Measurements from ENCODE around the gene JAK2.
"Not testable (repeated sequence)": the region's sequence is repeated elsewhere in the genome, so short reads cannot be mapped to it uniquely, and the experiment has no call there.

The JAK2 gene

DNA sequence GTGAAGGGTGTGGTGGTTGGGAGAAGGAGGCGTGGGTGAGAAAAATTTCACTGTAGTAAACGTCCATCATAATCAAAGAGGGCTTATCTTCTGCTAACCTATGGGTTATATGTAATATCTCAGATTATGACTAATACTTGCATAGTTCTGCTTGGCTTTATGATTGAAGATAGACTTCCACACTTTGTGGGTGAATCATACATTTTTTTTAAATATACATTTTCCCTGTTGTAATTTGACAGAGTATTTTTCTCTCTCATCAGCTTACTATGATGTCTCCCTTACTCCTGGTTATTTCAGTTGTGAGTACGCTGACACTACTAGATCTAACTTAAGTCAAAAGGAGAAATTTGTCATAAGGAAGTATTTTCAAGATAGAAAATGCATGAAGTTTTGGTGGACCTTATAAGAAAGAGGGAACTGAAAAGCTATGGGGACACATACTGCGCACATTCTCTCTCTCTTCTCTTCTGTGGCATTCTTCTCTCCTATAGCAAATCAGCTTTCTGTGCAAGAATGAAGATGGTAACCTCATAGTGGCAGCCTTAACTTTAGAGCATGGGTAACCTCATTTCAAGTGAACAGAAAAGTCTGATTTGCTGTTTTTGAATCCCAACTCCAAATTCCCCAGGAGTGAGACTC, 4.9 kb upstream of the JAK2 start:
- DNase-seq (ENCODE audit: low read depth, low spot score) = no peak

- no peak for DNase-seq (ENCODE audit: low read depth, low spot score)
Measured at GRCh38 chr9:4982721-4983482, 2.2 kb upstream of the JAK2 start.

DNA sequence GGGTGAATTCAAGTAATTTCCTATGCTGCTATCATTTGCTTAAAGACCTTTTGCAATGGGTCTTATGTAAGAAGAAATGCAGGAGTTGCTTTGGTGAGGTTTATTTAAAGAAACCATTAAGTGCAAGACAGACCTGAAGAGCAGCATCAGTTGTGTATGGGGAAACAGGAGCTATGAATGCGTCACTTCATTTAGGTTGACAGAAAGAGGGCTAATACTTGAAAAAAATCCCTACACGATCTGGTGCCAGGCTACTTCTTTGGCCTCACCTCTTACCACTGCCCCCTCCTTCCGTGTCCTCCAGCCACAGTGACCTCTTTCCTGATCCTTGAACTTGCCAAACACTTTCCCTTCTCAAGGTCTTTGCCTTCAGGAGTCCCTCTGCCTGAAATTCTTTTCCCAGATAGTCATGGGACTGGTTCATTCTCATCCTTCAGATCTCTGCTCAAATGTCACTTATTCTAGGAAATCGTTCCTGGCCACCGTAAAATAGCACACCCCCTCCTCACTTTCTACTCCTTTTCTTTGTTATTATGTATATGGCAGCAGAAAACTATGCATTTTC, 1.4 kb upstream of the JAK2 start:
- no peak for DNase-seq (ENCODE audit: low read depth, low spot score)

GRCh38 chr9:4984171-4984620, 876 bp upstream of the JAK2 start:
- no peak for DNase-seq (ENCODE audit: low read depth, low spot score)

- DNase-seq (ENCODE audit: low read depth, low spot score) = no peak
Measured at GRCh38 chr9:4985386-4986266, 554 bp downstream of the JAK2 start.

- no peak for DNase-seq (ENCODE audit: low read depth, low spot score)
Measured at GRCh38 chr9:4986296-4986695, 1.2 kb downstream of the JAK2 start.

GRCh38 chr9:4986783-4987182, 1.7 kb downstream of the JAK2 start:
- no peak for DNase-seq (ENCODE audit: low read depth, low spot score)

DNA sequence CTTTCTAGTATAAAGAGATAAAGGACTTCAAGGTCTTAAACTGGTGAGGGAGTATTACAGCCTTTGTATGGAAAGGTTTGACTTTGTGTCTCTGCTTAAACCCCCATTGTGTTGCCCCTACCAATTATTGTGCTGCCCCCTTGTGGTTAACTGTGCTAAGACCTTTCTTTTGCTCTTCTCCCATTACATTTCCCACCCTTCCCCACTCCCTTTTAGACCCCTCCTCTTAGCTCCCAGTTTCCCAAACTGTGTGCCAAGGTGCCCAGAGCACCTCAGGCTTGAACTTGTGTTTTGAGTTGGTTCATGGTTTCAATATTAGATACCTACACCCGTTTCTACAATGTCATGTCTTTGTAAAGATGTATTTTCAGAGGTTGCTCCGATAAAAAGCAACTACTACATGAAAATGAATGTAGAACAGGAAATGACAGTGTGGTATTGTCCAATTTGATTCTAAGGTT, 2.9 kb downstream of the JAK2 start:
- DNase-seq (ENCODE audit: low read depth, low spot score) = peak; percentile 69

DNA sequence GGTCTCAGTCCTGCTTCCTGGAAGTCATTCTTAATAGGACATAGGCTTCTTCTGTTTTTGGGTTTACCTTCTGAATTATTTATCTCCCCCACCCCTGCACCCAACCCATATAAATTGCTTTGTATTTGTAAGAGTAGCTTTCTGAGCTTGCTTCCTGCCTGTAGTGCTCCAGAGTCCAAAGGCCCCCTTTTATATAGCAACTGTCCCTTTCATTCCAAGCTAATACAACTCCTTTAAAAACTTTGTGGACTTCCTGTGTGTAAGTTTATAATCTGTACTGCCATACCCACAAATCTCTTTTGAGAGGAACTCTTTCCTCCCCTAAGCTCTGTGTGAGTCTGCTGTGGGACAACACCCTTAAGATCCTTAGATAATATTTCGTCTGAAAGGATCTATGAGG, 7.8 kb downstream of the JAK2 start:
- DNase-seq (ENCODE audit: low read depth, low spot score) = no peak

DNA sequence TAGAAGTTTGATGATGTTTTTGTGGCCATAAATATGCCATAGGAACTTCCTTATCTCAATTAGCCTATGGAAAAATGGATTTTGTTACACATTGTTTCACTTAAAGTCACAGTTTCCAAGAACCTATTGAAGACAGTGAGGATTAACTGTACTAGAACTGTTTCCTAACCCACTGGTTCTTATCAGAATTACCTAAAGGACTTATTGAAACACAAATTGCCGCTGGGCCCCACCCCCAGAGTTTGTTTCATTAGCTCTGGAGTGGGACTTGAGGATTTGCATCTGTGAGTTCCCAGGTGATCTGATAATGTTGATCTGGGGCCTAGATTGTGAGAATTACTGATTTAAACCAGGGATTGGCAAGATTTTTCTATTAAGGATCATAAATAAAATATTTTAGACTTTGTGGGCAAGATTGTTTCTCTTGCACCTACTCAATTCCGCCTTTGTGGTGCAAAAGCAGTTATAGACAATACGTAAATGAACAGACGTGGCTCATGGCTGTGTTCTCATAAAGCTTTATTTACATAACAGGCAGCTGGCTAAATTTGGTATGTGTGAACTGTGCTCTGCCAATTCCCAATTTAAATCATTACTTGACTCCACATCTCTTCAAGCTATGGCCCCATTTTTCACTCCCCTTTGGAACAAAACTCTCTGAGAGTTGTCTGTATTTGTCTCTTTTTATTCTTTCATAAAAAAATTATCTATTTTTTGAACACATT, 9.3 kb downstream of the JAK2 start:
- DNase-seq (ENCODE audit: low read depth, low spot score) = no peak

- no peak for DNase-seq (ENCODE audit: low read depth, low spot score)
Measured at GRCh38 chr9:4997196-4997595, 12.1 kb downstream of the JAK2 start.

GRCh38 chr9:4997631-4998030, 12.6 kb downstream of the JAK2 start:
- DNase-seq (ENCODE audit: low read depth, low spot score) = no peak

DNA sequence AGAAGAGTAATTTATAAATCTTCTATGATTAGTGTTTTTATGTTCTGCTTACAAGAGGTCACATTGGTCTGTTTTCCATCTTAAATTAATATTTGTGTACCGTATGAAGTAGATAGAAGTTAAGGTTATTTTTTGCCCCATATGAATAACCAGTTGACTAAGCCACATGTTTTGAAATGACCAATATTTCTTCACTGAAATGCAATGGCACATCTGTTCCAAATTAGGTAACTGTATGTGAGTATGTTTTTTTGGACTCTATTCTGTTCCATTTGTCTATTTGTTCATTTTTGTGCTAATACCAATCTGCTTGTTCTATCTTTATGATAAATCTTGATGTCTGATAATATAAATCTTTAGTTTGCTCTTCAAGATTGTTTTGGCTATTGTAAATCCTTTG, 17.7 kb downstream of the JAK2 start:
- no peak for DNase-seq (ENCODE audit: low read depth, low spot score)

GRCh38 chr9:5004481-5004880, 19.4 kb downstream of the JAK2 start:
- no peak for DNase-seq (ENCODE audit: low read depth, low spot score)

GRCh38 chr9:5008202-5008601, 23.1 kb downstream of the JAK2 start:
- no peak for DNase-seq (ENCODE audit: low read depth, low spot score)

GRCh38 chr9:5013374-5013773, 28.3 kb downstream of the JAK2 start:
- DNase-seq (ENCODE audit: low read depth, low spot score) = no peak

DNA sequence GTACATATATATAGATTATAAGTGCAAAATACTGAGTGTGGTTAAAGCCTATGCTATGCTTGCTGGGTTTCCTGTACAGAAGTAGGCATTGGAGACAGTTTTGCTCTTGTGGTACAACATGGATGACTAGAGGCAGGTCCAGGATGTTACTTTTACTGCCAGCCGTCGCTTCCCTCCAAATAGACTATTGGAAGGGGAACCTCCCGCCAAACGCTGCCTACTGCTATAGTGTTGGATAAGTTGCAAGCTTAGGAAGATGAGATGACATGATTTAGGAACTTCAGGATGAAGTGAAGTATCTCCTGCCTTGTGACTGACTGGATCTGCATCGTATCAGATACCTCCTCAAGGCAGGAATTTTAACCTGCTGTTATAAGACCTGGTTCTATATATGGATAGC, 30.9 kb downstream of the JAK2 start:
- DNase-seq (ENCODE audit: low read depth, low spot score) = no peak

DNA sequence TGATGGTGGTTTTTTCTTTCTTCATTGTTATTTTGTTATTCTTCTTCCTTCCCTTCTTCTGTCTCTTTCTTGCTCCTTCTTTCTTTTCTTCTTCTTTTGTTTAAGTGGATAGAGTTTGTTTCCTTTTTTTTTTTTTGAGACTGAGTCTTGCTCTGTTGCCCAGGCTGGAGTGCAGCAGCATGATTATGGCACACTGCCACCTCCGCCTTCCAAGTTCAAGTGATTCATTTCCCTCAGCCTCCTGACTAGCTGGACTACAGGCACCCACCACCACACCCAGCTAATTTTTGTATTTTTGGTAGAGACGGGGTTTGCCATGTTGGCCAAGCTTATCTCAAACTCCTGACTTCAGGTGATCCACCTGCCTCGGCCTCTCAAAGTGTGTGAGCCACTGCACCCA, 40.3 kb downstream of the JAK2 start:
- no peak for DNase-seq (ENCODE audit: low read depth, low spot score)

DNA sequence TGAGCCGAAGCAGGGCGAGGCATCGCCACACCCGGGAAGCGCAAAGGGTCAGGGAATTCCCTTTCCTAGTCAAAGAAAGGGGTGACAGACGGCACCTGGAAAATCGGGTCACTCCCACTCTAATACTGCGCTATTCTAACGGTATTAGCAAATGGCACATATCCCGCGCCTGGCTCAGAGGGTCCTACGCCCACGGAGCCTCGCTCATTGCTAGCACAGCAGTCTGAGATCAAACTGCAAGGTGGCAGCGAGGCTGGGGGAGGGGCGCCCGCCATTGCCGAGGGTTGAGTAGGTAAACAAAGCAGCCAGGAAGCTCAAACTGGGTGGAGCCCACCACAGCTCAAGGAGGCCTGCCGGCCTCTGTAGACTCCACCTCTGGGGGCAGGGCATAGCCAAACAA, 46.9 kb downstream of the JAK2 start:
- not testable (repeated sequence) for DNase-seq (ENCODE audit: low read depth, low spot score)

GRCh38 chr9:5040730-5041389, 55.8 kb downstream of the JAK2 start:
- no peak for DNase-seq (ENCODE audit: low read depth, low spot score)

Measured in iPS DF 19.7 (cell line).